GM12878 (cell line): ENCODE measurements around the gene TRIM3. TPM values are rescaled to one million over a fixed set of nuclear protein-coding genes. Genes with fewer than 3 reads are reported as not detected.

Experiments
- ATAC-seq: fragments of 200-7000 bp; cut with Tn5 transposase; 3 replicates; pipeline ENCODE4 v1.9.1; 2020; ENCODE audit warnings: mild to moderate bottlenecking, moderate library complexity
- BruUV-seq: library from RNA; stranded (reverse); fragments of 400-500 nt; replicated peaks from 2 replicates; lab custom pipeline; 2021; lab: Mats Ljungman, UMichigan
- CTCF ChIA-PET: fragments of 300-600 bp; sonication (Branson Sonifier 250); formaldehyde crosslinking; extraction: SDS; loops from one replicate; lab custom pipeline; 2021; ENCODE audit warnings: inconsistent platforms; lab: Yijun Ruan, JAX
- POLR2A ChIA-PET: fragments of 350-600 bp; formaldehyde crosslinking; extraction: SDS; loops from one replicate; lab custom pipeline; 2021; ENCODE audit warnings: inconsistent platforms; lab: Charles Lee
- RAD21 ChIA-PET: fragments of 300-600 bp; sonication (Branson Sonifier 250); formaldehyde crosslinking; loops from one replicate; lab custom pipeline; 2023; ENCODE audit warnings: antibody characterized with exemption; ENCODE audit not compliant: unreplicated experiment; lab: Charles Lee
- SMC1A ChIA-PET: fragments of 300-600 bp; sonication (Branson Sonifier 250); formaldehyde crosslinking; loops from one replicate; lab custom pipeline; 2023; ENCODE audit not compliant: unreplicated experiment, uncharacterized antibody; lab: Charles Lee
- DNase-seq: peaks from one replicate; pipeline ENCODE4 v3.0.0-alpha.2; 2011; ENCODE audit warnings: low read depth, low spot score
- FAIRE-seq: peaks from 3 replicates; lab custom pipeline; 2011; peaks lifted over from hg19 to GRCh38; lab: Jason Lieb, UNC
- H2AFZ ChIP-seq: 2 replicates; pipeline ENCODE4 v1.6.0; 2011; ENCODE audit warnings: low read depth, low read length, control low read depth; ENCODE audit not compliant: control insufficient read depth
- H3K27ac ChIP-seq: 2 replicates; pipeline ENCODE4 v1.5.1; 2011; ENCODE audit warnings: control low read depth; ENCODE audit not compliant: control insufficient read depth, insufficient read depth
- H3K27me3 ChIP-seq, 2 experiments: replicated peaks in 1 of 2; 2 replicates each; pipeline versions ENCODE4 v1.6.0 to v1.6.1; 2011; ENCODE audit warnings: low read length in 1 of 2; ENCODE audit not compliant: control insufficient read depth in 2 of 2, insufficient read depth in 2 of 2
- H3K36me3 ChIP-seq, 2 experiments: 2 replicates each; pipeline ENCODE4 v1.5.1; 2011; ENCODE audit warnings: low read length in 1 of 2; ENCODE audit not compliant: control insufficient read depth in 2 of 2, insufficient read depth in 2 of 2
- H3K4me1 ChIP-seq: 2 replicates; pipeline ENCODE4 v1.6.1; 2011; ENCODE audit warnings: mild to moderate bottlenecking, low read length, moderate library complexity, mixed read lengths; ENCODE audit not compliant: control insufficient read depth, insufficient read depth
- H3K4me2 ChIP-seq: 2 replicates; pipeline ENCODE4 v1.6.0; 2011; ENCODE audit warnings: control low read depth; ENCODE audit not compliant: control insufficient read depth, insufficient read depth
- H3K4me3 ChIP-seq: fragments of 200-600 bp; sonication (generic); 2 replicates; pipeline ENCODE4 v1.5.1; 2016
- H3K79me2 ChIP-seq: 2 replicates; pipeline ENCODE4 v1.6.0; 2011; ENCODE audit warnings: low read length; ENCODE audit not compliant: control insufficient read depth, insufficient read depth
- H3K9ac ChIP-seq: 2 replicates; pipeline ENCODE4 v1.8.0; 2011; ENCODE audit warnings: low read length, control low read depth, mixed read lengths; ENCODE audit not compliant: control insufficient read depth, insufficient read depth
- H3K9me3 ChIP-seq: replicated peaks from 3 replicates; pipeline ENCODE4 v1.5.1; 2011; ENCODE audit warnings: mild to moderate bottlenecking, low read length; ENCODE audit not compliant: control insufficient read depth, insufficient read depth
- H4K20me1 ChIP-seq: 2 replicates; pipeline ENCODE4 v1.6.0; 2011; ENCODE audit not compliant: control insufficient read depth, insufficient read depth
- ASH2L ChIP-seq: fragments of 300-600, 200-600 bp; sonication (generic); IDR thresholded peaks from 2 replicates; pipeline ENCODE4 v1.6.1; 2017; ENCODE audit warnings: low read depth, mild to moderate bottlenecking, borderline replicate concordance
- DPF2 ChIP-seq: fragments of 450-650 bp; IDR thresholded peaks from 2 replicates; pipeline ENCODE4 v1.6.1; 2017; ENCODE audit warnings: mild to moderate bottlenecking
- HCFC1 ChIP-seq: fragments of 150-350 bp; IDR thresholded peaks from 2 replicates; pipeline ENCODE4 v1.6.1; 2014; ENCODE audit warnings: low read length
- HDGF ChIP-seq: fragments of 450-650 bp; IDR thresholded peaks from 2 replicates; pipeline ENCODE4 v1.6.1; 2016; ENCODE audit warnings: antibody characterized with exemption
- KLF5 ChIP-seq: fragments of 450-650 bp; IDR thresholded peaks from 2 replicates; pipeline ENCODE4 v1.6.1; 2014; ENCODE audit warnings: mild to moderate bottlenecking; ENCODE audit not compliant: partially characterized antibody
- MEF2A ChIP-seq: IDR thresholded peaks from 2 replicates; pipeline ENCODE4 v1.6.1; 2011; ENCODE audit warnings: low read depth, mild to moderate bottlenecking, low read length, moderate library complexity; ENCODE audit not compliant: insufficient read depth
- MTA2 ChIP-seq: fragments of 450-650 bp; IDR thresholded peaks from 2 replicates; pipeline ENCODE4 v1.6.1; 2016; ENCODE audit warnings: low read depth, mild to moderate bottlenecking, moderate library complexity
- MTA3 ChIP-seq: IDR thresholded peaks from 2 replicates; pipeline ENCODE4 v1.6.1; 2012; ENCODE audit warnings: low read length, inconsistent platforms, borderline replicate concordance
- NR2C2 ChIP-seq: IDR thresholded peaks from 2 replicates; pipeline ENCODE4 v1.6.1; 2011; ENCODE audit warnings: borderline replicate concordance, low read depth; ENCODE audit not compliant: control insufficient read depth, insufficient read length
- NRF1 ChIP-seq: conservative IDR thresholded peaks from 2 replicates; pipeline ENCODE4 v1.6.1; 2011; ENCODE audit warnings: mild to moderate bottlenecking, low read depth, low read length, improper control_type of control experiment
- RB1 ChIP-seq: fragments of 450-650 bp; formaldehyde crosslinking; IDR thresholded peaks from 2 replicates; pipeline ENCODE4 v1.6.1; 2017; ENCODE audit warnings: mild to moderate bottlenecking, borderline replicate concordance
- SMAD5 ChIP-seq: IDR thresholded peaks from 2 replicates; pipeline ENCODE4 v1.6.1; 2016; ENCODE audit warnings: antibody characterized with exemption, low read depth
- TCF12 ChIP-seq: IDR thresholded peaks from 2 replicates; pipeline ENCODE4 v1.6.1; 2011; ENCODE audit warnings: low read depth, mild to moderate bottlenecking, low read length
- WGBS: methylation state at CpG from one replicate; pipeline ENCODE4 v1.1.6; 2016; ENCODE audit warnings: low lambda C conversion rate; ENCODE audit not compliant: insufficient replicate concordance, insufficient coverage; ENCODE audit errors: missing lambda C conversion rate; 5-methylcytosine and 5-hydroxymethylcytosine counted together
- in situ Hi-C: fragments of 300-500 bp; cut with MboI; formaldehyde crosslinking; loops from 9 replicates; pipeline ENCODE4 v1.14.3; 2018; ENCODE audit warnings: mixed read lengths
- intact Hi-C: fragments of 100-400 bp; cut with micrococcal nuclease; formaldehyde crosslinking; loops from one replicate; pipeline ENCODE4 v1.14.2; 2022; ENCODE audit not compliant: unreplicated experiment
- polyA plus RNA-seq, 11 experiments: library from polyadenylated mRNA; depleted of rRNA in 4 of 11; unstranded in 6 of 11; stranded (reverse) in 5 of 11; fragments of >200 nt; fragmentation: Nextera tagmentation in 4 of 11; fragmentation: Illumina TruSeq in 1 of 11; extraction: Ambion mirVana in 4 of 11; extraction: Trizol in 1 of 11; gene quantifications; 1 replicate in 1 of 11; 2 replicates in 10 of 11; pipeline versions ENCODE4 v1.2.1 to v1.2.3, GENCODE V29; 2011 to 2016; ENCODE audit warnings: inconsistent platforms in 2 of 11, missing spikeins in 2 of 11, low read depth in 1 of 11
- total RNA-seq, 4 experiments: library from RNA; depleted of rRNA in 3 of 4; stranded (reverse); fragments of >200 nt in 3 of 4; fragmentation: Illumina TruSeq in 1 of 4; extraction: Trizol in 1 of 4; gene quantifications; 2 replicates each; pipeline versions ENCODE4 v1.2.1 to v1.2.3, GENCODE V29; 2013 to 2021
- TF ChIP-seq, protein P1 (sequence below): IDR thresholded peaks from 2 replicates; pipeline ENCODE4 v1.6.1; 2011; ENCODE audit warnings: borderline replicate concordance, low read depth, mild to moderate bottlenecking, moderate library complexity, mixed read lengths, low read length; ENCODE audit not compliant: insufficient read depth; ENCODE audit errors: extremely low read length
- TF ChIP-seq, protein P2 (sequence below): fragments of 450-650 bp; IDR thresholded peaks from 2 replicates; pipeline ENCODE4 v1.6.1; 2017; ENCODE audit warnings: mild to moderate bottlenecking
- TF ChIP-seq, protein P3 (sequence below): IDR thresholded peaks from 2 replicates; pipeline ENCODE4 v1.6.1; 2011; ENCODE audit warnings: low read depth, low read length, improper control_type of control experiment, borderline replicate concordance
- TF ChIP-seq, protein P4 (sequence below): fragments of 450-650 bp; formaldehyde crosslinking; IDR thresholded peaks from 2 replicates; pipeline ENCODE4 v1.4.0; 2022; ENCODE audit warnings: mild to moderate bottlenecking, moderate library complexity

TRIM3 gene
- total and polyA plus RNA-seq, 10 of the 15 experiments (the other 5 are each of a cell fraction or from before 2014, with no cell fraction given): 0.34 to 11.8 (median 4.8) TPM

DNA sequence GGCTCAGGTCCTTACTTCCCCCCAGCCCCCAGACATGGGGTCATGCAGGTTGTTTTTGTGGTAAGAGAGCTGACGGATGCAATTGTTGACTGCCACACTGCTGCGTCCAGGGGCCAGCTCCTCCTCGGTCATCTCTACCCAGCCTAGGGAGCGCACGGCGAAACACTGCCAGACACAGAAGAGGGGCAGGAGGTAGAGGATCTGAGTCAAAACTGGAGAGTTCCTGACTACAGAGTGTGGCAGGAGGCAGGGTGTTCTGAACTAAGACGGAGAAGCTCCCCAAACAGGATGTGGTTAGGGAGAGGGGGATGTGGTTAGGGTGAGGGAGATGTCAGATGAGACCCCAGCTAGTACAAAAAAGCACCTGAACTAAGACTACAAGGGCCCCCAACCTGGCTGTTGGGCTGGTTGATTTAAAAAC is 71.2 kb downstream of the TRIM3 start:
- POLR2A ChIA-PET: interaction anchor here (0.6 to 2.3 kb wide), 5 partner anchors 9 to 739 kb away, joined by 3 to 21 read pairs (median 3); partner anchors contain the start of genes APBB1 and SMPD1
- intact Hi-C loops: loop anchor here (5.0 kb wide), 1 partner anchor 70 kb away; the partner anchor contains the start of gene TRIM3
- WGBS: under 1% methylated on average over 7 of the region's 7 CpGs
- peak; percentile 67 for TF ChIP-seq MTA2
- TF ChIP-seq, protein P1, sequence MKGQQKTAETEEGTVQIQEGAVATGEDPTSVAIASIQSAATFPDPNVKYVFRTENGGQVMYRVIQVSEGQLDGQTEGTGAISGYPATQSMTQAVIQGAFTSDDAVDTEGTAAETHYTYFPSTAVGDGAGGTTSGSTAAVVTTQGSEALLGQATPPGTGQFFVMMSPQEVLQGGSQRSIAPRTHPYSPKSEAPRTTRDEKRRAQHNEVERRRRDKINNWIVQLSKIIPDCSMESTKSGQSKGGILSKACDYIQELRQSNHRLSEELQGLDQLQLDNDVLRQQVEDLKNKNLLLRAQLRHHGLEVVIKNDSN: no peak
- peak; percentile 13; the same call in 1 of the 2 replicates for TF ChIP-seq TCF12
- TF ChIP-seq MTA3: no peak
- TF ChIP-seq HDGF: no peak
- no peak for TF ChIP-seq ASH2L
- TF ChIP-seq SMAD5: no peak
- TF ChIP-seq, protein P2, sequence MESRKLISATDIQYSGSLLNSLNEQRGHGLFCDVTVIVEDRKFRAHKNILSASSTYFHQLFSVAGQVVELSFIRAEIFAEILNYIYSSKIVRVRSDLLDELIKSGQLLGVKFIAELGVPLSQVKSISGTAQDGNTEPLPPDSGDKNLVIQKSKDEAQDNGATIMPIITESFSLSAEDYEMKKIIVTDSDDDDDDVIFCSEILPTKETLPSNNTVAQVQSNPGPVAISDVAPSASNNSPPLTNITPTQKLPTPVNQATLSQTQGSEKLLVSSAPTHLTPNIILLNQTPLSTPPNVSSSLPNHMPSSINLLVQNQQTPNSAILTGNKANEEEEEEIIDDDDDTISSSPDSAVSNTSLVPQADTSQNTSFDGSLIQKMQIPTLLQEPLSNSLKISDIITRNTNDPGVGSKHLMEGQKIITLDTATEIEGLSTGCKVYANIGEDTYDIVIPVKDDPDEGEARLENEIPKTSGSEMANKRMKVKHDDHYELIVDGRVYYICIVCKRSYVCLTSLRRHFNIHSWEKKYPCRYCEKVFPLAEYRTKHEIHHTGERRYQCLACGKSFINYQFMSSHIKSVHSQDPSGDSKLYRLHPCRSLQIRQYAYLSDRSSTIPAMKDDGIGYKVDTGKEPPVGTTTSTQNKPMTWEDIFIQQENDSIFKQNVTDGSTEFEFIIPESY: no peak
- TF ChIP-seq NR2C2: no peak
- TF ChIP-seq DPF2: peak; percentile 61
- no peak for TF ChIP-seq RB1
- no peak for TF ChIP-seq KLF5
- no peak for TF ChIP-seq NRF1
- TF ChIP-seq, protein P3, sequence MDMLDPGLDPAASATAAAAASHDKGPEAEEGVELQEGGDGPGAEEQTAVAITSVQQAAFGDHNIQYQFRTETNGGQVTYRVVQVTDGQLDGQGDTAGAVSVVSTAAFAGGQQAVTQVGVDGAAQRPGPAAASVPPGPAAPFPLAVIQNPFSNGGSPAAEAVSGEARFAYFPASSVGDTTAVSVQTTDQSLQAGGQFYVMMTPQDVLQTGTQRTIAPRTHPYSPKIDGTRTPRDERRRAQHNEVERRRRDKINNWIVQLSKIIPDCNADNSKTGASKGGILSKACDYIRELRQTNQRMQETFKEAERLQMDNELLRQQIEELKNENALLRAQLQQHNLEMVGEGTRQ: no peak
- no peak for TF ChIP-seq HCFC1
- TF ChIP-seq MEF2A: 0 out of 2 replicates have a peak, but pooled peaks have one; percentile 42
- TF ChIP-seq, protein P4, sequence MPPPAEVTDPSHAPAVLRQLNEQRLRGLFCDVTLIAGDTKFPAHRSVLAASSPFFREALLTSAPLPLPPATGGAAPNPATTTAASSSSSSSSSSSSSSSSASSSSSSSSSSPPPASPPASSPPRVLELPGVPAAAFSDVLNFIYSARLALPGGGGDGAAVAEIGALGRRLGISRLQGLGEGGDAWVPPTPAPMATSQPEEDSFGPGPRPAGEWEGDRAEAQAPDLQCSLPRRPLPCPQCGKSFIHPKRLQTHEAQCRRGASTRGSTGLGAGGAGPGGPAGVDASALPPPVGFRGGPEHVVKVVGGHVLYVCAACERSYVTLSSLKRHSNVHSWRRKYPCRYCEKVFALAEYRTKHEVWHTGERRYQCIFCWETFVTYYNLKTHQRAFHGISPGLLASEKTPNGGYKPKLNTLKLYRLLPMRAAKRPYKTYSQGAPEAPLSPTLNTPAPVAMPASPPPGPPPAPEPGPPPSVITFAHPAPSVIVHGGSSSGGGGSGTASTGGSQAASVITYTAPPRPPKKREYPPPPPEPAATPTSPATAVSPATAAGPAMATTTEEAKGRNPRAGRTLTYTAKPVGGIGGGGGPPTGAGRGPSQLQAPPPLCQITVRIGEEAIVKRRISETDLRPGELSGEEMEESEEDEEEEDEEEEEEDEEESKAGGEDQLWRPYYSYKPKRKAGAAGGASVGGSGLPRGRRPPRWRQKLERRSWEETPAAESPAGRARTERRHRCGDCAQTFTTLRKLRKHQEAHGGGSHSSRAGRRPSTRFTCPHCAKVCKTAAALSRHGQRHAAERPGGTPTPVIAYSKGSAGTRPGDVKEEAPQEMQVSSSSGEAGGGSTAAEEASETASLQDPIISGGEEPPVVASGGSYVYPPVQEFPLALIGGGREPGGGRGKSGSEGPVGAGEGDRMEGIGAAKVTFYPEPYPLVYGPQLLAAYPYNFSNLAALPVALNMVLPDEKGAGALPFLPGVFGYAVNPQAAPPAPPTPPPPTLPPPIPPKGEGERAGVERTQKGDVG (CRISPR knock-in tag): no peak

More for the DNA sequence above, 71.2 kb downstream of the TRIM3 start:
- Histone ChIP-seq H4K20me1 (no peaks in the 10 kb centered on the region), H3K9me3 (no peaks in the 10 kb centered on the region), H3K9ac (no peak overlapping the region; the same call in 1 of the 2 replicates), H3K4me1 (peaks cover 25% of the 10 kb centered on the region), H3K4me3 (peak overlapping the region; percentile 54; the same call in 1 of the 2 replicates), H3K36me3 (no peaks in the 10 kb centered on the region), H3K4me2 (peak overlapping the region; percentile 69), H3K27ac (peak overlapping the region; percentile 16), H3K79me2 (no peaks in the 10 kb centered on the region), H3K27me3 (no peaks in the 10 kb centered on the region), H2AFZ (no peak overlapping the region; the same call in 1 of the 2 replicates)
- ATAC-seq (peak; percentile 94), DNase-seq (peak; percentile 76), FAIRE-seq (peak; percentile 94)
- in situ Hi-C loops: no loop called here
- CTCF ChIA-PET: interaction anchor here (0.6 to 4.4 kb wide), 11 partner anchors 12 to 352 kb away, joined by 3 to 42 read pairs (median 5); partner anchors contain the start of gene SMPD1
- no TSS peak for BruUV-seq
- SMC1A ChIA-PET: interaction anchor here (0.7 to 2.7 kb wide), 17 partner anchors 9 to 281 kb away, joined by 3 to 21 read pairs (median 4); partner anchors contain the start of genes APBB1, MRPL17 and SMPD1
- RAD21 ChIA-PET: interaction anchor here (0.6 to 3.3 kb wide), 10 partner anchors 12 to 355 kb away, joined by 3 to 24 read pairs (median 3); partner anchors contain the start of genes ARFIP2, SMPD1 and TIMM10B
